Measurements from ENCODE around the gene CUX1.

The CUX1 gene

GRCh38 chr7:102262546-102262945 lies 445.1 kb downstream of the CUX1 start:
- H3K4me3 ChIP-seq (ENCODE audit: low read depth, low read length) = no peak overlapping the region
- no peak for TF ChIP-seq CTCF (IDR thresholded peaks at IDR 0.05; ENCODE audit: borderline replicate concordance, insufficient read depth, low read depth, low read length)

GRCh38 chr7:102264367-102264891 lies 447.0 kb downstream of the CUX1 start:
- no peak for TF ChIP-seq CTCF (IDR thresholded peaks at IDR 0.05; ENCODE audit: borderline replicate concordance, insufficient read depth, low read depth, low read length)

GRCh38 chr7:102266541-102266940 lies 449.1 kb downstream of the CUX1 start:
- no peak for TF ChIP-seq CTCF (IDR thresholded peaks at IDR 0.05; ENCODE audit: borderline replicate concordance, insufficient read depth, low read depth, low read length)
- H3K4me3 ChIP-seq (ENCODE audit: low read depth, low read length) = no peak overlapping the region

More at GRCh38 chr7:102264367-102264891, 447.0 kb downstream of the CUX1 start:
- no peak overlapping the region for H3K4me3 ChIP-seq (ENCODE audit: low read depth, low read length)

GRCh38 chr7:102268635-102269034 lies 451.2 kb downstream of the CUX1 start:
- TF ChIP-seq CTCF (IDR thresholded peaks at IDR 0.05; ENCODE audit: borderline replicate concordance, insufficient read depth, low read depth, low read length) = no peak
- H3K4me3 ChIP-seq (ENCODE audit: low read depth, low read length) = no peak overlapping the region

GRCh38 chr7:102270178-102270887 lies 452.9 kb downstream of the CUX1 start:
- H3K4me3 ChIP-seq (ENCODE audit: low read depth, low read length) = no peak overlapping the region
- TF ChIP-seq CTCF (IDR thresholded peaks at IDR 0.05; ENCODE audit: borderline replicate concordance, insufficient read depth, low read depth, low read length) = no peak

GRCh38 chr7:102271158-102271798 lies 453.9 kb downstream of the CUX1 start:
- H3K4me3 ChIP-seq (ENCODE audit: low read depth, low read length) = no peak overlapping the region
- TF ChIP-seq CTCF (IDR thresholded peaks at IDR 0.05; ENCODE audit: borderline replicate concordance, insufficient read depth, low read depth, low read length) = no peak
